HG03342 (cell line): ENCODE results near the gene TRMT1L.
"Not testable (repeated sequence)": the region's sequence is repeated elsewhere in the genome, so short reads cannot be mapped to it uniquely, and the experiment has no call there.

ENCODE experiments used
- ATAC-seq: cut with Tn5 transposase; IDR thresholded peaks from one replicate; pipeline ENCODE4 v1.9.1; 2021; ENCODE audit warnings: mild to moderate bottlenecking, moderate library complexity; ENCODE audit not compliant: unreplicated experiment

The TRMT1L gene

DNA sequence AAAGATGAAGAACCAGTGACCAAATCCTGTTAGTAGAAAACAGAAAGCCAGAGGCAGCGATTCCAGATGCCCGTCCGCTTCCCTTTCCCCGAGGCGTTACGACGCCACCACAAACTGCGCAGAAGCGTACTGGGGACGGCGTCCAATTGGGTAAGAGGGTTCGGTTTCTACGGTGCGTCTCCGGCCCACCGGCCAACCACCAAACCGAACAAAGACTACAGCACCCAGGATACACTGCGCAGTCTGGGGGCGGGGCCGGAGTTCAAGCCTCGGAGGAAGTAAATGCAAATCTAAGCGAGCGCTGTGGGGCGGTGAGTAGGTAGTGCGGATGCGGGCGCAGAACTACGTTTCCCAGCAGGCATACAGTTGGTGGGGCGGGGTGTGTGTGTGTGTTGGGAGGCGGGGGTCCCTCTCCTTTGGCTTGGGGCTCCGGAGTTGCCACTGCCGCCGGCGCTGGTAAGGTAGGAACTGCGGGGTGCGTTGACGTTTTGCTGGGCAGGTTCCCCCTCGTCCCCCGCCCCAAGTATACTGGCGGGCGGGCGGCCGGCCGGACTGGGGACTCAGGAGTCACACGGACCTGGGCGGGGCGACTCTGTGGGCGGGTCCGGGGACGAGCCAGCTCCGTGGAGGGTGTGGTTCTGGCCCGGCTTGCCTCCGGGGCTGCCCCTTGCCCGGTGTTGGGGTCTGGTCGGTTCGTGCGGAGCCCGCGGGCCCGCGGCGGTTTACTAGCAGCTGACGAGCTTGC, at the start of gene TRMT1L, which contains the start of gene SWT1:
TSS of gene TRMT1L (minus strand) at position 100 of the 745 bp plus-strand sequence. CDS start 241 bp downstream, outside the sequence.
TSS of gene SWT1 (plus strand) at position 314 of the 745 bp plus-strand sequence. CDS start 3,675 bp downstream, outside the sequence.
- ATAC-seq = peak; percentile 91

DNA sequence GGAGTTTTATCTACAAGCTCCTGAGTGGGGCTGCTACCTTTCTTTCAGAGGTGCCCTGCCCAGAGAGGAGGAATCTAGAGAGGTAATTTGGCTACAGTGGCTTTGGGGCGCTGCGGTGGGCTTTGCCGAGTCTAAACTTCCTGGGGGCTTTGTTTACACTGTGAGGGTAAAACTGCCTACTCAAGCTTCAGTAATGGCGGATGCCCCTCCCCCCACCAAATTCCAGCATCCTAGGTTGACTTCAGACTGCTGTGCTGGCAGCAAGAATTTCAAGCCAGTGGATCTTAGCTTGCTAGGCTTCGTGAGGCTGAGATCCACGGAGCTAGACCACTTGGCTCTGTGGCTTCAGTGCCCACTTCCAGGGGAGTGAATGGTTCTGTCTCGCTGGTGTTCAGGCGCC, 44.1 kb upstream of the TRMT1L start:
- no peak for ATAC-seq

- not testable (repeated sequence) for ATAC-seq
These were observed 42.0 kb upstream of the TRMT1L start for GRCh38 chr1:185198712-185199111.

GRCh38 chr1:185193756-185194155, 37.0 kb upstream of the TRMT1L start:
- ATAC-seq = no peak

- peak; percentile 88 for ATAC-seq
These were observed 13.6 kb upstream of the TRMT1L start for GRCh38 chr1:185170291-185170848.

DNA sequence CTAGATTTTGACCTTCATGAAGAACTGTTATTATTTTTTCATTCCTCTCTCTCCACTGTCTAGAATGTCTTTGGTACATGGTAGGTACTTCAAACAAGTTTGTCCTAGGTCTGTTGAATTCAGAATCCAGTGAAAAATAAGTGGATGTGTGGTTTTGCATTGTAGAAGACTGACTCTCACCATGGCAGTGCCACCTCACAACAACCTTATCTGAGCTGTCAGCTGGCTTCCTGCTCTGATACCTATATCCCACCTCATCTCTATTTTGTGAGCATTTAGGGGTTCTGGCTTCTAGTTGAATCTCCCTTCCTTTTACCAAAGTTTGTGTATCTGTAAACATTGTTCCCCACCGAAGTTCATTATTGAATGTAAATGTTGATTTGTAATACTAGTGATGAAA, 9.4 kb upstream of the TRMT1L start:
- ATAC-seq = no peak

- ATAC-seq = no peak
These were observed 5.7 kb upstream of the TRMT1L start for GRCh38 chr1:185162491-185162890.

DNA sequence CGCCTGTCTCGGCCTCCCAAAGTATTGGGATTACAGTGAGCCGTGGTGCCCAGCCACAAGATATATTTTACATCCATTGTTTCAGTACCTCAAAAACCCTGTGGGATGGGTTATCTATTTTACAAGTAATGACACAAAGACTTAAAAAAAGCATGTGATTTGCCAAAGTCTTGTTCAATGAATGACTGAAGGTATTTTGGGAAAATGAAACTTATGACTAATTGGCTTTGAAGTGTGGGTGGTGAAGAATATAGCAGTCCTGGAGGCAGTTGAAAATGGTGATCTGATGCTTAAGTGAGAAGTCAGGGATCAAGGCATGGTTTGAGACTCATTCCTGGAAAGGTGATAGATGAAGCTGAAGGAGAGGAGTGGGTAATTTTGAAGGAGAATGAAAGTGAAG, 3.2 kb upstream of the TRMT1L start:
- no peak for ATAC-seq

DNA sequence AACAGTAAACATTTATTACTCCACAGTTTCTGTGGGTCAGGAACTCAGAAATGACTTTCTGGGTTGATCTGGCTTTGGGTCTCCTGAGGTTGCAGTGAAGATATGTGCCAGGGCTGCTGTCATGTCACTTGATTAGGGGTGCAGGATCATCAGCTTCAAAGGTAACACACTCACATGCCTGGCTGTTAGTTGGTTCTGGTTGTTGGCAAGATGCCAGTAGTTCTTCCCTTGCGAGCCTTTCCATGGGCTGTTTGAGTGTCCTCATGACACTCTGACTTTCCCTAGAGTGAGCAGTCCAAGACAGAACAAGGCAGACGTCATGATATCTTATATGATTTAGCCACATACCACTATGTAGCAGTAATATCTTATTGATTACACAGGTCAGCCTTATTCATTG, 2.0 kb upstream of the TRMT1L start:
- ATAC-seq = no peak

DNA sequence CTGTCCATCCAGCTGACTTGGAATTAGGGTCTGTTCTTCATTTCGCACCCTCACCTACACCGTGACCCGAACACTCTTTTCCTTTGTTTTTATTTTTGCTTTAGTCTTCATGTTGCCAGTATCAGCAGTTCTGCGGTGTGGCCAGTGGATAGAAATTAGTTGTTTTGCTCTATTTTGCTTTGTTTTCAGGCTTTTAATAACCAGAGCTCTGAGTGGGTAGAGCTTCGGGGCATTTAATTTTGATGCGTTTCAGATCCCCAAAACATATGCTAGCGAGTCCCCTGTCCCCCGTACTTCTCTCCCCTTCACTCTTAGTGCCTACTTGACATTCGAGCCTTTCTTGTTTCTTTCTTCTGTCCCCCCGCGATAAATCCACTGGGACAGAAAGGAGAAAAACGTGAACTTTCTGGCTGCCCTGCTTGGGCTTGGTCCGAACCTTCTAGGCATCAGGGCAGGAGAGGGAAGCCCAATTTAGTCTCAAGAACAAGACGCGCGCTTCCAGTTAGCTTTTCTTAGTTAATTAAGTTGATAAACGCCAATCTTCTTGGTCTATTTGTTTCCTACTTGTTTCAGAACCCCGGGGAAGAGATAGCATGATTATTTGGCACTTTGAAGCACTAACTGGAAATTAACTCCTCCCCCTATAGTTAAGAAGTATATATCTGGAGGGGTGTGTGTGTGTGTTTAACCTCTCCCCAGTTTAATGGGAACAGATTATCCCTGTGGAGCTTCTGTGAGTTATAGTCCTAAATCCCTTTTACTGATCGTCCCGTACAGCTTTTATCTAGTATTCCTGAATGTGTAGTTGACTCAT, 1.1 kb upstream of the TRMT1L start:
- no peak for ATAC-seq

GRCh38 chr1:185156288-185156853, 382 bp downstream of the TRMT1L start:
- ATAC-seq = peak; percentile 25

GRCh38 chr1:185155600-185156287, 1.0 kb downstream of the TRMT1L start:
- no peak for ATAC-seq

- ATAC-seq = no peak
These were observed 1.7 kb downstream of the TRMT1L start for GRCh38 chr1:185154912-185155513.

DNA sequence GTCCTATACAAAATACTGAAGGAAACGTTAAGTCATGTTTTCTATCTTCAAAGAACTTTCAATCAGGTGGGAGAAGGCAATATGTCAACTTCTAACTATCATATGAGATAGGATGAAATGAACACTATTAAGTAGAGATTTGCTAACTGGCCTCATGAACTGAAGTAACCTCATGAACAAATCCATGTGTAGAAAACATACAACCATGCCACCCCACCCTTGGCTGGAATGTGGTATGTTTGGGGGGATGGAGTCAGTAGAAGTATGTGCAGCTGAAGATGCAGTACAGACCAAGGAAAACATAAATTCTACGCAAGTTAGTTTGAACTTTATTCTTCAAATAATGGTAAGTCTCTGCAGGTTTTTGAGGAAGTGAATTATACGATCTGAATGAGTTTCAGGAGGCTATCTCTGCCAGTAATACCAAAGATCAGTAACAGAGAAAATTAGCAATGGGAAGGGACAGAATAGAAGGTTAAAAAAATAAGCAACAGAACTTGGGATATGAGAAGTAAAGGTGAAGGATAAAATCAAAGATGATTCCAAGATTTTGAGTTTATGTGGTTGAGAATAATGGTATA, 4.5 kb downstream of the TRMT1L start:
- ATAC-seq = no peak

GRCh38 chr1:185151215-185151614, 5.5 kb downstream of the TRMT1L start:
- no peak for ATAC-seq

DNA sequence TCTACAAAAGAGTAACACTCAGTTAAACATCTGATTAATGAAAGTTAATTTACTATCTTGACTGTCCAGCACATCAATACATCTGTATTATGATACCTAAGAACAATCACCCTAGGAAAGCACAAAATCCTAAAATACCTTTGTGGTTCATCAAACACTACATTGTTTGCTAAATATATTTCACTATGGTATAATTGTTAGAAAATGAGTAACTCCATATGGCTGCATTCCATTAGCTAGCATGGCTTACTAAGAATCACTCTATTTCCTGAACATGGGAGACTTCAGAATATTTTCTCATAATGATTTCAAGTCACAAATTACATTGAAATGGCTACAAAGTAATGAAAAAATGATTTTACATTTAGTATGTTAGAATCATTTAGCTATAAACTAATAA, 12.5 kb downstream of the TRMT1L start:
- ATAC-seq = no peak

DNA sequence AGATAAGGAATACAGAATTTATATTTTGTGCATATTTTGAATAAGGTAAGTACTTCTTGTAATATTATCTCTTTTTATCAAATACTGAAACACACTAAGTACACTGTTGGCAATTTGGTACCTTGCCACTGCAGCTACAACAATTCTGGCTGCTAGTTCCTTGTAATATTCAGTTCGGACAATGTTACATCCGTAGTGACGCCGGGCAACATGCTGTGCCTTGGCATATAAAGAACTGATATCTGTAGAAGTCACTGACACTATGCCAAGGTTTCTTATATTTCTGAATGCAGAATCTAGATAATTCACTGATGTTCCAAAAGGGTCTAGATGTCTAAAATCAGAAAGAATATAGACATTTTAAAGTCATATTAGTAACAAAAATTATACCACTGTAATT, 17.5 kb downstream of the TRMT1L start:
- ATAC-seq = no peak

DNA sequence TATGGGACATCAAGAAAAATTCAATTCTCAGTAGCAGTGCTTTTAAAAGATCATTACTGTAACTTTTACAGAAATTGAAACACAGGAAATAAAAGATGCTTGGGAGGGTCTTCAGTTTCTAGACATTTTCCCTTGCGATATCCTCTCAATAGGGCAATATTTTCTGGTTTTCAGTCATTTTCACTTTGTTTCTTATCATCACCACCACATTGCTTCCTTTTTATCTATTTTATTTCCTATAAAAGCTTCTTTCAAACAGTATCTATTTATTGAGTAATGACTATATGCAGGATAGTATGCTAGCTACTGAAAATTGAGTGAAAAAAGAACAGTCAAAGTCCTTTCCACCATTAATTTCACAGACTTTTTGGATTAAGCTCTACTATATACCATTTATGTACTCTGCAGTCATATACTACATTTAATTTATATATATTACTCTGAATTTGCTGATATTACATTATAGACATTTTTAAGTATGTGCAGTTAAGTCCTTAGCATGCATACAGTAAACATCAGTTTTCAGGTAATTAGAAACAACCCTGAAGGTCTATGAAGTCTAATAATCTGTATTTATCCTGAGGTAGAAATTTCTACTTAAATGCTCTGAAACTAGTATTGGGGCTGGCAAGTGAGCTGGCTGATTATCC, 18.7 kb downstream of the TRMT1L start:
- ATAC-seq = no peak

DNA sequence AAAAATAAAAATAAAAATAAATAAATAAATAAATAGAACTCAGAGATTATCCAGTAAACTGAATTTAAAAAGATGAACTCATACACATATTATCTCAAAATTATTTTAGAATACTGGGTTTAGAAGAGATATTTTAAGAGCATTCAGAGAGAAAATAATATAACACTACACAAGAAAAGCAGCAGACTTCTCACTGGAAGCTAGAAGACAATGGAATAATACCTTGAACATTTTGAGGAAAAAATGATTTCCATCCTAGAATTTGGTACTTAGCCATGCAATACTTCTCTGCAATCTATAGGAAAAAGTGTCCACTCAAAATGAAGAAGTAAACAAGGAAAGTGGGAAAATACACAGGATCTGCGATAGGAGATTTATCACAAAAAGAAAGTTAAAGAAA, 24.2 kb downstream of the TRMT1L start:
- no peak for ATAC-seq

- no peak for ATAC-seq
These were observed 27.0 kb downstream of the TRMT1L start for GRCh38 chr1:185129708-185130107.
